Measurements from ENCODE around the gene CDYL2. TPM values are rescaled to one million over a fixed set of nuclear protein-coding genes. Genes with fewer than 3 reads are reported as not detected.

The CDYL2 gene
- total RNA-seq, 1 donor from 2014 or later = 4.9 TPM

- H3K4me2 ChIP-seq = no peak overlapping the region
- no peak overlapping the region for H2AFZ ChIP-seq (replicated peaks)
- Mint-ChIP-seq H3K36me3 (peaks cover 4% of the 10 kb centered on the region), H3K9me3 (peaks cover 4% of the 10 kb centered on the region), H3K4me1 (no peaks in the 10 kb centered on the region), H3K27ac (no peak overlapping the region), H3K4me3 (no peak overlapping the region), H3K27me3 (ENCODE audit: insufficient read depth, low read depth) (peaks cover 4% of the 10 kb centered on the region)
- no peaks in the 10 kb centered on the region for H3K9me3 ChIP-seq (ENCODE audit: low read depth)
- no peaks in the 10 kb centered on the region for H4K20me1 ChIP-seq (ENCODE audit: low read depth)
- H3K9ac ChIP-seq = no peak overlapping the region
- H3K27ac ChIP-seq = no peak overlapping the region
- TF ChIP-seq CTCF (IDR thresholded peaks at IDR 0.05) (no peak), EZH2 (IDR thresholded peaks at IDR 0.05) (no peak), EZH2phosphoT487 (IDR thresholded peaks at IDR 0.05) (no peak)
- no peaks in the 10 kb centered on the region for H3F3A ChIP-seq (ENCODE audit: low read depth)
- no peak overlapping the region for H3K4me3 ChIP-seq
- no peaks in the 10 kb centered on the region for H3K36me3 ChIP-seq
- no peaks in the 10 kb centered on the region for H3K79me2 ChIP-seq (ENCODE audit: low read depth)
- H3K4me1 ChIP-seq = no peaks in the 10 kb centered on the region
- H3K27me3 ChIP-seq = no peaks in the 10 kb centered on the region
- DNase-seq (ENCODE audit: low spot score) = no peak
Measured at GRCh38 chr16:80681436-80681835, 123.0 kb downstream of the CDYL2 start.

GRCh38 chr16:80680839-80681238 lies 123.6 kb downstream of the CDYL2 start:
- H3K4me3 Mint-ChIP-seq = no peak overlapping the region
- no peaks in the 10 kb centered on the region for H4K20me1 ChIP-seq (ENCODE audit: low read depth)
- no peaks in the 10 kb centered on the region for H3K79me2 ChIP-seq (ENCODE audit: low read depth)
- H3K4me2 ChIP-seq = no peak overlapping the region
- DNase-seq (ENCODE audit: low spot score) = no peak
- H3K27ac Mint-ChIP-seq = no peak overlapping the region
- H3F3A ChIP-seq (ENCODE audit: low read depth) = no peaks in the 10 kb centered on the region
- peaks cover 4% of the 10 kb centered on the region for H3K36me3 Mint-ChIP-seq
- peaks cover 4% of the 10 kb centered on the region for H3K27me3 Mint-ChIP-seq (ENCODE audit: insufficient read depth, low read depth)
- no peak overlapping the region for H3K9ac ChIP-seq
- H3K9me3 ChIP-seq (ENCODE audit: low read depth) = no peaks in the 10 kb centered on the region
- H3K4me1 ChIP-seq = no peaks in the 10 kb centered on the region
- H3K27ac ChIP-seq = no peak overlapping the region
- no peaks in the 10 kb centered on the region for H3K36me3 ChIP-seq
- H2AFZ ChIP-seq (replicated peaks) = no peak overlapping the region
- H3K27me3 ChIP-seq = peaks cover under 1% of the 10 kb centered on the region
- H3K4me3 ChIP-seq = no peak overlapping the region
- peaks cover 9% of the 10 kb centered on the region for H3K9me3 Mint-ChIP-seq
- TF ChIP-seq CTCF (IDR thresholded peaks at IDR 0.05) (no peak), EZH2phosphoT487 (IDR thresholded peaks at IDR 0.05) (no peak), EZH2 (IDR thresholded peaks at IDR 0.05) (no peak)
- no peaks in the 10 kb centered on the region for H3K4me1 Mint-ChIP-seq

- Histone ChIP-seq H2AFZ (replicated peaks) (no peak overlapping the region), H3K27ac (no peak overlapping the region), H3K36me3 (no peaks in the 10 kb centered on the region), H3F3A (ENCODE audit: low read depth) (no peaks in the 10 kb centered on the region), H3K9ac (no peak overlapping the region), H3K27me3 (peaks cover 4% of the 10 kb centered on the region), H3K4me1 (no peaks in the 10 kb centered on the region), H3K9me3 (ENCODE audit: low read depth) (no peaks in the 10 kb centered on the region), H3K4me3 (no peak overlapping the region), H3K4me2 (no peak overlapping the region), H4K20me1 (ENCODE audit: low read depth) (no peaks in the 10 kb centered on the region), H3K79me2 (ENCODE audit: low read depth) (no peaks in the 10 kb centered on the region)
- Mint-ChIP-seq H3K9me3 (peaks cover 9% of the 10 kb centered on the region), H3K27ac (no peak overlapping the region), H3K36me3 (peaks cover 4% of the 10 kb centered on the region), H3K4me1 (no peaks in the 10 kb centered on the region), H3K4me3 (no peak overlapping the region), H3K27me3 (ENCODE audit: insufficient read depth, low read depth) (peaks cover 4% of the 10 kb centered on the region)
- no peak for TF ChIP-seq CTCF (IDR thresholded peaks at IDR 0.05)
- TF ChIP-seq EZH2phosphoT487 (IDR thresholded peaks at IDR 0.05) = no peak
- no peak for TF ChIP-seq EZH2 (IDR thresholded peaks at IDR 0.05)
- no peak for DNase-seq (ENCODE audit: low spot score)
Measured at GRCh38 chr16:80680046-80680445, 124.4 kb downstream of the CDYL2 start.
